ENCODE results near the gene CIZ1.

The CIZ1 gene

GRCh38 chr9:128125580-128126354, 65.6 kb downstream of the CIZ1 start:
- no peaks in the 10 kb centered on the region for H3K9me3 ChIP-seq (ENCODE audit: severe bottlenecking)
- H3K27me3 ChIP-seq (ENCODE audit: insufficient read depth, poor library complexity, severe bottlenecking): no peaks in the 10 kb centered on the region
- DNase-seq (ENCODE audit: low spot score): peak; percentile 34
- TF ChIP-seq, protein P1, sequence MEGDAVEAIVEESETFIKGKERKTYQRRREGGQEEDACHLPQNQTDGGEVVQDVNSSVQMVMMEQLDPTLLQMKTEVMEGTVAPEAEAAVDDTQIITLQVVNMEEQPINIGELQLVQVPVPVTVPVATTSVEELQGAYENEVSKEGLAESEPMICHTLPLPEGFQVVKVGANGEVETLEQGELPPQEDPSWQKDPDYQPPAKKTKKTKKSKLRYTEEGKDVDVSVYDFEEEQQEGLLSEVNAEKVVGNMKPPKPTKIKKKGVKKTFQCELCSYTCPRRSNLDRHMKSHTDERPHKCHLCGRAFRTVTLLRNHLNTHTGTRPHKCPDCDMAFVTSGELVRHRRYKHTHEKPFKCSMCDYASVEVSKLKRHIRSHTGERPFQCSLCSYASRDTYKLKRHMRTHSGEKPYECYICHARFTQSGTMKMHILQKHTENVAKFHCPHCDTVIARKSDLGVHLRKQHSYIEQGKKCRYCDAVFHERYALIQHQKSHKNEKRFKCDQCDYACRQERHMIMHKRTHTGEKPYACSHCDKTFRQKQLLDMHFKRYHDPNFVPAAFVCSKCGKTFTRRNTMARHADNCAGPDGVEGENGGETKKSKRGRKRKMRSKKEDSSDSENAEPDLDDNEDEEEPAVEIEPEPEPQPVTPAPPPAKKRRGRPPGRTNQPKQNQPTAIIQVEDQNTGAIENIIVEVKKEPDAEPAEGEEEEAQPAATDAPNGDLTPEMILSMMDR (IDR thresholded peaks at IDR 0.05; ENCODE audit: poor library complexity, severe bottlenecking): no peak
- H3K27ac ChIP-seq (ENCODE audit: poor library complexity, severe bottlenecking): no peak overlapping the region
- H3K4me3 ChIP-seq (ENCODE audit: severe bottlenecking): no peak overlapping the region
- no peak for ATAC-seq (ENCODE audit: low read depth)
- peaks cover 15% of the 10 kb centered on the region for H3K36me3 ChIP-seq (ENCODE audit: low read depth)
- H3K4me1 ChIP-seq (ENCODE audit: insufficient read depth, poor library complexity, severe bottlenecking): peaks cover 6% of the 10 kb centered on the region

- TF ChIP-seq, protein P1 (IDR thresholded peaks at IDR 0.05; ENCODE audit: poor library complexity, severe bottlenecking): peak; percentile 61
- Histone ChIP-seq H3K27ac (ENCODE audit: poor library complexity, severe bottlenecking) (no peak overlapping the region), H3K36me3 (ENCODE audit: low read depth) (peaks cover 15% of the 10 kb centered on the region), H3K4me1 (ENCODE audit: insufficient read depth, poor library complexity, severe bottlenecking) (peaks cover 6% of the 10 kb centered on the region), H3K4me3 (ENCODE audit: severe bottlenecking) (no peak overlapping the region), H3K9me3 (ENCODE audit: severe bottlenecking) (no peaks in the 10 kb centered on the region), H3K27me3 (ENCODE audit: insufficient read depth, poor library complexity, severe bottlenecking) (no peaks in the 10 kb centered on the region)
- ATAC-seq (ENCODE audit: low read depth) (no peak), DNase-seq (ENCODE audit: low spot score) (peak; percentile 51)
These were observed 66.3 kb downstream of the CIZ1 start for GRCh38 chr9:128124873-128125579.

- TF ChIP-seq, protein P1 (IDR thresholded peaks at IDR 0.05; ENCODE audit: poor library complexity, severe bottlenecking): no peak
- ATAC-seq (ENCODE audit: low read depth) (no peak), DNase-seq (ENCODE audit: low spot score) (peak; percentile 24)
- Histone ChIP-seq H3K4me1 (ENCODE audit: insufficient read depth, poor library complexity, severe bottlenecking) (peaks cover 6% of the 10 kb centered on the region), H3K27ac (ENCODE audit: poor library complexity, severe bottlenecking) (no peak overlapping the region), H3K4me3 (ENCODE audit: severe bottlenecking) (no peak overlapping the region), H3K27me3 (ENCODE audit: insufficient read depth, poor library complexity, severe bottlenecking) (no peaks in the 10 kb centered on the region), H3K9me3 (ENCODE audit: severe bottlenecking) (no peaks in the 10 kb centered on the region), H3K36me3 (ENCODE audit: low read depth) (peaks cover 15% of the 10 kb centered on the region)
These were observed 66.9 kb downstream of the CIZ1 start for GRCh38 chr9:128124451-128124850.

DNA sequence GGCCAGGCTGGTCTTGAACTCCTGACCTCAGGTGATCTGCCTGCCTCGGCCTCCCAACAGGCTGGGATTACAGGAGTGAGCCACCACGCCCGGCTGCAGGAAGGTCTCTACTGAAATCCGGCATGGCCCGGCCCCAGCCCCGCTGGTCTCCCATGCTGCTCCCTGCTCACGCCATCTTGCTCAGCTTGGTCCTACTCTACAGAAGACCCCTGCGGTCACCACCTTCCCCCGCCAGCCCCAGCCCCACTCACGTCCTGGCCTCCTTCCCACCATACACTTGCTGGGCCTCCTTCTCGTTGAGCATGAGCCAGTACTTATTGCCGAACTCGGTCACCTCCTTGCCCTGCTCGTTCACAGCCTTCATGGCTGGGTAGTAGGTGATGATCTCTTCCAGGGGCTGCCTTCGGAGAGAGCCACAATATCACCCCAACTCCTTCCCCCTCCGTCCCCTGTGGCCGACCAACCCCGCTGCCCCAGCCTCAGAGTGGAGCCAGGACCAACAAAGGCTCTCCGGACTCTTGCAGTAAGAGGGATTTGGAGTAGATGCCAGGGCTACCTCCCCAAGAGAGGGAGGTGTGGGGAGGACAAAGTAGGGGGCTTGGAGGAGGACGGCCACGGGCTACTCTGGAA, 67.8 kb downstream of the CIZ1 start:
- TF ChIP-seq, protein P1 (IDR thresholded peaks at IDR 0.05; ENCODE audit: poor library complexity, severe bottlenecking): no peak
- peak; percentile 61 for DNase-seq (ENCODE audit: low spot score)
- ATAC-seq (ENCODE audit: low read depth): no peak
- no peak overlapping the region for H3K27ac ChIP-seq (ENCODE audit: poor library complexity, severe bottlenecking)
- H3K27me3 ChIP-seq (ENCODE audit: insufficient read depth, poor library complexity, severe bottlenecking): no peaks in the 10 kb centered on the region
- no peaks in the 10 kb centered on the region for H3K9me3 ChIP-seq (ENCODE audit: severe bottlenecking)
- peaks cover 15% of the 10 kb centered on the region for H3K36me3 ChIP-seq (ENCODE audit: low read depth)
- peaks cover 6% of the 10 kb centered on the region for H3K4me1 ChIP-seq (ENCODE audit: insufficient read depth, poor library complexity, severe bottlenecking)
- no peak overlapping the region for H3K4me3 ChIP-seq (ENCODE audit: severe bottlenecking)
